NCI-H748 (cell line): ENCODE results near the gene ATP5MC3.

Source experiments
- DNase-seq: peaks from one replicate; lab custom pipeline; 2025; ENCODE audit not compliant: unreplicated experiment; lab: John Stamatoyannopoulos, UW

ATP5MC3 gene

GRCh38 chr2:175168564-175168945, 13.0 kb downstream of the ATP5MC3 start:
- DNase-seq, result no peak

DNA sequence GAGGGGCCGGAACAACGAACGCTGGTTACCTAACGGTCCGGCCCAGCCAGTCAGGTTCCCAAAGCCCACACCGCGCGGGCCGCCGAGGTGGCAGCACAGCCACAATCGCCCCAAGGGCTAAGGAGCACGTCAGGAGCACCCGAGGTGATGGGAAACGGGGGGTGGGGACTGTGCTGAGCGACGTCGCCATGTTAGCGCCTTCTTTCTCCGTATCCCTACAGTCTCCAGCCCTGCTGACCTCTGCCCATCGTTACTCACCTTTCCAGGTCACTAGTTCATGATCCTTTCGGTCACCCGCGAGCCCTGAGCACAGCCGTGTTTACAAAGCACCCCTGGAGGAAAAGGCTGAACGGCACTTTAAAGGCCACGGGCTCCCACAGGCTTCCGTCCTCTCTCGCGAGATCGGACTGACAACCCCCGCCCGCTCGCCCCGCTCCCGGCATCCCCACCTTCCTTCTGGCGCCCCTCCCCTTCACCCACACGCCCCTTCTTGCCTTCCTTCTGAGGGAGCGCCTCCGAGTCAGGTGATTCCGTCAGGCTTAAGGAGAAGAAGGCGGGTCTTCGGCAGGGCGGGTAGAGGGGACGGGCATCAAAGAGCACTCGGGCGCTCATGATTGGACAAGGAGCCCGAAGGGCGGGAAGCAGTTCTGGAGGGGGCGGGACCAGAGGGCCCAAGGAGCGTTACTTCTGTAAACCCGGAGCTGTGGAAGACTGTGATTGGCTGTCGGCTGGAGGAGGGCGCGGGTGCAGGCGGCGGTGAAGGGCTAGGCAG, 13.5 kb downstream of the ATP5MC3 start, which contains the start of gene ATF2:
Gene ATF2 (minus strand): TSS at position 412 of the 772 bp plus-strand sequence. CDS start 31,760 bp downstream, outside the sequence.
- DNase-seq, result peak; percentile 100

DNA sequence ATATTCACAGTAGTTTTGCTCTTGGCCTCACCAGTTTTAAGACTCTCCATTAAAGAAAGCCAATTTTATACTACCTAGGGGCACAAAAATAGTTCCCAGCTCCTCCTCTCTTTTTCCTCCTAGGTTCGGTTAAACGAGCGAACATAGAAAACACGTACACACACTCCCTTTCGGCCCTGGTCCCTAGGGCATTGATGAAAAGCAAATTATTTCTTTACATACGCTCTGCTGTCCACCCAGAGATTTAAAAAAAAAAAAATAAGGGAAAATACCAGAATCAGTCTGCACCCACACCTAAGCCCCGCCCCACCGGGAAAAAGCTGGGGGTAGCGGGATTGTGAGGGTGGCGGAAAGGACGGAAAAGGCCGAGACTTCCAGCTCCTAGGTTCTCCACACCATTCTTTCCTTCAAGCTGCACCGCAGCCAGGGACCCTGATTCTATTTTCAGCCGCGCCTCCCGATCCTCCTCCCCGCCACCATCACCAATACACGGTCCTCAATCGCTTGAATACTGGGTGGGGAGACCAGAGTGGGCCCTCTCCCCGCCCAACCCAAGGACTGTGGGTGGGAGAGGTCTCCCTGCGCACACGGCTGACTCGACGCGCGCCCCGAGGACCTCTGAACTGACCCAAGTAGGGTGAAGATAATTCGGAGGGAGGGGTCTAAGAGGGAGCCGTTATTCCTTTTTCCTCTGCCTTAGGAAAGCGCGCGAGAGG, 14.3 kb downstream of the ATP5MC3 start:
- DNase-seq, result peak; percentile 54

DNA sequence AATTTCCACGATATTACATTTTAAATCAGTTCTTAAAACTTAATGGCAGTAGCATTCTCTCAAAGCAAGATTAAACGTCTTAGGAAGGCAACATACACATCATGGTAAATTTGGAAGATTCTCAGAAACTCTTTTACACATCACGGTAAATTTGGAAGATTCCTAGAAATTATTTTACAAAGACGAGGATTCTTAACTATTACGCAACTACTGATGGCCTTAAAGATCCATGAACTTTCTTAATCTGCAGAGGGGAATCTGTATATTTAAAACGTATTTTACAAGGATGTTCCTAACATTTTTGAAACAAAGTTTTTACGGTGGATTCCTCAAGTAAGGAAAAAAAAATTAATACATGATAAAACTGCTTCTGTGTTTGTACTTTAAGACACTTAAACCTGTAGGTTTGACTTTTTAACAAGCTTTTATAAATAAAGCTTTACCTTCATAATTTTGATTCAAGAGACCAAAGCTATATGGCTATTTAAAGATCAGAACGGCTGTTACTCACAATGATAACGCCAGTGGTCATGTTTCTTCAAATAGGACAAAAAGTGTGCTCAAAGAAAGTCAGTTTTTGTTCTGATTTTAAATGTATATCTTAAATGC, 15.2 kb downstream of the ATP5MC3 start:
- no peak for DNase-seq

DNA sequence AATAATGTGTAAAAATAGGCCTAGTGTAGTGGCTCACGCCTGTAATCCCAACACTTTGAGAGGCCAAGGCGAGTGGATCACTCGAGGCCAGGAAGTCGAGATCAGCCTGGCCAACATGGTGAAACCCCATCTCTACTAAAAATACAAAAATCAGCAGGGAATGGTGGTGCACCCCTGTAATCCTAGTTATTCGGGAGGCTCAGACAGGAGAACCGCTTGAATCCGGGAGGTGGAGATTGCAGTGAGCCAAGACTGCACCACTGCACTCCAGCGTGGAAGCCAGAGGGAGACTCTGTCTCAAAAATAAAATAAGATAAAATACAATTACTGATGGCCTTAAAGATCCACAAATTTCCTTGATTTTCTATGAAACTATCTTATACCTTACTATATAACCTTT, 17.3 kb downstream of the ATP5MC3 start:
- no peak for DNase-seq

DNA sequence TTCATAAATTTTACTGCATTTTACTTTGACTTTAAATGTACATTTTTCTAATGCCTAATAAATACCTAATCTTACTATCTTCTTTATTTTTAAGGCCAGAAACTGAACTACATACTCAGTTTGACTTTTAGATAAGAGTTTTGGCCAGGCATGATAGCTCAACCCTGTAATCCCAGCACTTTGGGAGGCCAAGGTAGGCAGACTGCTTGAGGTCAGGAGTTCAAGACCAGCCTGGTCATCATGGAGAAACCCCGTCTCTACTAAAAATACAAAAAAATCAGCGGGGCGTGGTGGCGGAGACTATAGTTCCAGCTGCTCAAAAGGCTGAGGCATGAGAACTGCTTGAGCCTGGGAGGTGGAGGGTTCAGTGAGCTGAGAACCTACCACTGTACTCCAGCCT, 22.6 kb downstream of the ATP5MC3 start:
- DNase-seq, result no peak

DNA sequence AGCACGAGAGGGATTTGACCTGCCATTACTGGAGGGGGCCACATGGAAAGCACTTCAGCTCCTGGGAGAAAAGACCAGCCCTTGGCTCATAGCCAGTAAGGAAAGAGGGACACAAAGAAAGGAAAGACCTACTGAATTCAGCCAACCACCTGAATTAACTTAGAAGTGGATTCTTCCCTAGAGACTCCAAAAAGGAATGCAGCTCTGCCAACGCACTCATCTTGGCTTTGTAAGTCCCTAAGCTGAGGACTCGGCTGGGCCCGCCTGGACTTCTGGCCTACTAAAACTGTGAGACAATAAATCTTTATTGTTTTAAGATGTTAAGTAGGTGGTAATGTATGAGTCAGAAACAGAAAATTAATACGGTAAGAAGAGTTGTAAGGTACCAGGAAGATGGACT, 25.0 kb downstream of the ATP5MC3 start:
- no peak for DNase-seq

DNA sequence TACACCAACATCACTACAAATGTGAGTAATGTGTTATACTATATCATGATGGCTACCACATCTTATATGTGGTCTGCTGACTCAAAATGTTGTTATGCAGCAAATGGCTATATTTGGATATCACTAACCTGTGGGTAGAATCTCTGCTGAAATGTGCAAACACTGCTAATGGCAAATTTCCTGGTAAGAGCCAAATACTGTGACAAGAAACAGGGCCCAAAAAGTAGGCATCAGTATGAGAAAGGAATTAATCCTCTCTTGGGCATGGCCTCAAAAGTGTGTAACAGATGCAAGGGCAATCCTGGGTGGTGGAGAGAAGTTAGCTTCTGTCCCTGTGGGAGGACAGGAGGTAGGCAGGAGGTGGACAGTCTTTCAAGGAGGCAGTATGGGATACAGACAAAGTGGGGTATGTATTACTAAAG, 26.8 kb downstream of the ATP5MC3 start:
- DNase-seq, result no peak

DNA sequence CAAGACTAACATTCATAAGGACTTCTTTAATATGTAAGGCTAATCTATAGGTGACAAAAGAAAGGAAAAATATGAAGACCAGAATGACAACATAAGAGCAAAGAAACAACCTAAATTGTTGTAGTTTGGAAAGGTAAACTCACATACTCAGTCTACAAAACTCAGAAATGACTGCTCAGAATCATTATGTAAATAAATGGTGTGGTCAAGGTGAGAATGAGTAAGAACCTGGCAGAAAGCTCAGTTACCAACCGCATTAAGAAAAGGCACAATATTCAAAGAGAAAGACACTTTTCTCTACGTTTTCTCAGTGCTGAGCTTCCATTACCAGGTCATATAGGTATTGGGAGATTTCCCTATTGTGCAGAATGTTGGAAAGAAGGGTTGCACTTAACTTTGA, 29.3 kb downstream of the ATP5MC3 start:
- no peak for DNase-seq

- no peak for DNase-seq
Measured at GRCh38 chr2:175151791-175152190, 29.7 kb downstream of the ATP5MC3 start.

GRCh38 chr2:175147186-175147585, 34.3 kb downstream of the ATP5MC3 start:
- DNase-seq, result no peak

- DNase-seq, result no peak
Measured at GRCh38 chr2:175143678-175144077, 37.8 kb downstream of the ATP5MC3 start.

GRCh38 chr2:175143191-175143590, 38.3 kb downstream of the ATP5MC3 start:
- no peak for DNase-seq

DNA sequence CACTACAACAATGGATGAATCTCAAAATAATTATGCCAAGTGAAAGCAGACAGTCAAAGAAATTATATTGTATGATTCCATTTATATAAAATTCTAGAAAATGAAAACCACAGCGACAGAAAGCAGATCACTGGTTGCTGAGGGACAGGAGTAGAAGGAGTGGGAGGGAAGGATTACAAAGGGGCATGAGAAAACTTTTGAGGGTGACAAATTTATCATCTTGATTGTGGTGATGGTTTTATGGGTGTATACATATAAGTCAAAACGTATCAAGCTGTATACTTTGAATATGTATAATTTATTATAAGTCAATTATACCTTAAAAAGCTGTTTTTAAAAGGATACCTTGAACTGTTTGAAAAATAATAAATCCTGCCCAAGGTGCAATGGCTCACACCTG, 41.2 kb downstream of the ATP5MC3 start:
- DNase-seq, result no peak

GRCh38 chr2:175137793-175138192, 43.7 kb downstream of the ATP5MC3 start:
- DNase-seq, result no peak

GRCh38 chr2:175136334-175137215, 44.9 kb downstream of the ATP5MC3 start:
- no peak for DNase-seq

DNA sequence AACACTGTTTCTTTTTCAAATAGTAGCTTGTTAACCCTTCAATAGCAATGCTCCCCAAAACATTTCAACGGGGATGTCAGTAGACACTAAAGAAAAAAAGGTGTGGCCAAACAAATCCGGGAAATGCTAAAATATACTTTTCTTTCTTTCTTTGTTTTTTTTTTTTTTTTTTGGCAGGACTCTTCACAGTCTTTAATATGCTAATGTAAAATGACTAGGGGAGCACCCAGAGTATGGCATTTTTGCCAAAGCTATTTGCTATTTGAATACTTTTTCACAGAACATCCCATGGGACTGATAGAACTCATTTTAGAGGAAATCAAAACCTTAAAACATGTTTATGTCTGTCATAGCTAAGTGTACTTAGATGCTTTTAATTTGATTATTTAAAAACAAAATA, 45.6 kb downstream of the ATP5MC3 start:
- no peak for DNase-seq

DNA sequence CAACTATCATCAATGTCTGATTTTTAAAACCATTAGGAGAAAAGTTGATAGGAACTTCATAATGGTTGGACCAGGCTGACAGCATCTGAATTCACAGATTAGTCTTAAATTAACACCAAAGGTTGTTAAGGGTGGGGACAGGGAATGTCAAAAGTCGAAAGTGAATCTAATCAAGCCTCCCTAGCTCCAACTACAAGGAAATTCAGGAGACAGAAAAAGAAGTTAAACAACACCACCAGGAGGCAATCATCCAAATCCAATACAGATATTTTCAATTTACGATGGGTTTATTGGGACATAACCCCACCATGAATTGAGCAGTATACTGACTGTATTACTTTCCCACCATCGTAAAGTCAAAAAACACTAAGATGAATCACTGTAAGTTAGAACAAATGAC, 46.3 kb downstream of the ATP5MC3 start:
- no peak for DNase-seq

GRCh38 chr2:175131252-175131651, 50.3 kb downstream of the ATP5MC3 start:
- no peak for DNase-seq

DNA sequence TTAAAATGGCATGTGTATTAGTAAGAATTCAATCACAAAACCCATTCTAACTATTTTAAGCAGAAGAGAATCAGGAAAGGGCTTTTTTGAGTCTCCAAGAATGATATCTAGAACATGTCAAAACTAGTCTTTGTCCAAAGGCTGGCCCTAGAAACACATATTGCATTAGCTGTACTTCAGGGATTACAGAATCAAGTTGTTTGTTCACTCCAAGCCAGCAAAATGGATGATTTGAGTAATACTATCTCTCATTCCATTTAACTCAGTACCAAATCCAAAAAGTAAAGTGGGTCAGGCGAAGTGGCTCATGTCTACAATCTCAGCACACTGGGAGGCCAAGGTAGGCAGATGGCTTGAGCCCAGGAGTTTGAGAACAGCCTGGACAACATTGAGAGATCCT, 54.8 kb downstream of the ATP5MC3 start:
- DNase-seq, result no peak
